ENCODE data around the gene BRINP3. TPM values are rescaled to one million over a fixed set of nuclear protein-coding genes. Genes with fewer than 3 reads are reported as not detected.

Gene BRINP3
- total RNA-seq, 2 experiments from 2014 or later = not detected

GRCh38 chr1:190193508-190194115 is 284.1 kb downstream of the BRINP3 start:
- Histone ChIP-seq H3K27ac (ENCODE audit: low read depth, low read length, poor library complexity, severe bottlenecking) (no peak overlapping the region), H3K4me2 (ENCODE audit: low read length) (no peak overlapping the region), H3K4me1 (ENCODE audit: insufficient read depth, low read length, poor library complexity, severe bottlenecking) (no peaks in the 10 kb centered on the region), H3K36me3 (ENCODE audit: insufficient read depth, low read length) (no peaks in the 10 kb centered on the region), H3K9me2 (ENCODE audit: insufficient read depth, low read length) (no peaks in the 10 kb centered on the region), H3K4me3 (ENCODE audit: low read depth, low read length, poor library complexity, severe bottlenecking) (no peak overlapping the region), H2AFZ (ENCODE audit: low read length) (no peak overlapping the region), H3K79me2 (ENCODE audit: insufficient read depth, low read depth, low read length) (no peaks in the 10 kb centered on the region), H4K20me1 (ENCODE audit: insufficient read depth, low read length) (no peaks in the 10 kb centered on the region), H3K9me3 (ENCODE audit: low read length) (no peaks in the 10 kb centered on the region)
- CTCF ChIA-PET (ENCODE audit: unreplicated experiment) = no interaction called here
- POLR2A ChIA-PET = no interaction called here
- TF ChIP-seq CTCF (conservative IDR thresholded peaks at IDR 0.05; ENCODE audit: low read length) = no peak
- TF ChIP-seq EZH2phosphoT487 (IDR thresholded peaks at IDR 0.05; ENCODE audit: borderline replicate concordance, low read depth, low read length) = no peak
- intact Hi-C loops (cut with micrococcal nuclease; ENCODE audit: unreplicated experiment) = no loop called here
- BruUV-seq (replicated peaks) = no TSS peak
- no peak for DNase-seq (ENCODE audit: low spot score)

GRCh38 chr1:190192627-190193026 is 285.0 kb downstream of the BRINP3 start:
- no peak overlapping the region for H3K4me2 ChIP-seq (ENCODE audit: low read length)
- H3K27ac ChIP-seq (ENCODE audit: low read depth, low read length, poor library complexity, severe bottlenecking) = no peak overlapping the region
- no peaks in the 10 kb centered on the region for H3K36me3 ChIP-seq (ENCODE audit: insufficient read depth, low read length)
- H3K4me1 ChIP-seq (ENCODE audit: insufficient read depth, low read length, poor library complexity, severe bottlenecking) = no peaks in the 10 kb centered on the region
- POLR2A ChIA-PET = no interaction called here
- no TSS peak for BruUV-seq (replicated peaks)
- no peaks in the 10 kb centered on the region for H3K9me3 ChIP-seq (ENCODE audit: low read length)
- CTCF ChIA-PET (ENCODE audit: unreplicated experiment) = no interaction called here
- DNase-seq (ENCODE audit: low spot score) = no peak
- H4K20me1 ChIP-seq (ENCODE audit: insufficient read depth, low read length) = no peaks in the 10 kb centered on the region
- no peak overlapping the region for H2AFZ ChIP-seq (ENCODE audit: low read length)
- H3K79me2 ChIP-seq (ENCODE audit: insufficient read depth, low read depth, low read length) = no peaks in the 10 kb centered on the region
- no peak overlapping the region for H3K4me3 ChIP-seq (ENCODE audit: low read depth, low read length, poor library complexity, severe bottlenecking)
- H3K9me2 ChIP-seq (ENCODE audit: insufficient read depth, low read length) = no peaks in the 10 kb centered on the region
- TF ChIP-seq EZH2phosphoT487 (IDR thresholded peaks at IDR 0.05; ENCODE audit: borderline replicate concordance, low read depth, low read length) (no peak), CTCF (conservative IDR thresholded peaks at IDR 0.05; ENCODE audit: low read length) (no peak)
- intact Hi-C loops (cut with micrococcal nuclease; ENCODE audit: unreplicated experiment) = no loop called here

GRCh38 chr1:190183588-190183987 is 294.1 kb downstream of the BRINP3 start:
- Histone ChIP-seq H3K4me3 (ENCODE audit: low read depth, low read length, poor library complexity, severe bottlenecking) (no peak overlapping the region), H4K20me1 (ENCODE audit: insufficient read depth, low read length) (no peaks in the 10 kb centered on the region), H3K27ac (ENCODE audit: low read depth, low read length, poor library complexity, severe bottlenecking) (no peak overlapping the region), H3K79me2 (ENCODE audit: insufficient read depth, low read depth, low read length) (no peaks in the 10 kb centered on the region), H2AFZ (ENCODE audit: low read length) (no peak overlapping the region), H3K36me3 (ENCODE audit: insufficient read depth, low read length) (no peaks in the 10 kb centered on the region), H3K9me3 (ENCODE audit: low read length) (no peaks in the 10 kb centered on the region), H3K4me2 (ENCODE audit: low read length) (no peak overlapping the region), H3K4me1 (ENCODE audit: insufficient read depth, low read length, poor library complexity, severe bottlenecking) (no peaks in the 10 kb centered on the region), H3K9me2 (ENCODE audit: insufficient read depth, low read length) (no peaks in the 10 kb centered on the region)
- intact Hi-C loops (cut with micrococcal nuclease; ENCODE audit: unreplicated experiment) = no loop called here
- TF ChIP-seq EZH2phosphoT487 (IDR thresholded peaks at IDR 0.05; ENCODE audit: borderline replicate concordance, low read depth, low read length) = no peak
- TF ChIP-seq CTCF (conservative IDR thresholded peaks at IDR 0.05; ENCODE audit: low read length) = no peak
- CTCF ChIA-PET (ENCODE audit: unreplicated experiment) = no interaction called here
- no TSS peak for BruUV-seq (replicated peaks)
- POLR2A ChIA-PET = interaction anchor here (0.6 to 1.3 kb wide), 2 partner anchors 20 to 756 kb away, joined by 3 read pairs; no protein-coding TSS in a partner anchor
- DNase-seq (ENCODE audit: low spot score) = no peak

Data from OCI-LY7 (cell line).